AG20443 (cell line): ENCODE results near the gene TTC23.
"Not testable (repeated sequence)": the region's sequence is repeated elsewhere in the genome, so short reads cannot be mapped to it uniquely, and the experiment has no call there.

Experiments
- DNase-seq: peaks from one replicate; pipeline ENCODE4 v3.0.0; 2012; ENCODE audit warnings: low spot score, mixed read lengths

The TTC23 gene

GRCh38 chr15:99192181-99192580 is 57.2 kb downstream of the TTC23 start:
- DNase-seq, result not testable (repeated sequence)

GRCh38 chr15:99187936-99188335 is 61.4 kb downstream of the TTC23 start:
- no peak for DNase-seq

DNA sequence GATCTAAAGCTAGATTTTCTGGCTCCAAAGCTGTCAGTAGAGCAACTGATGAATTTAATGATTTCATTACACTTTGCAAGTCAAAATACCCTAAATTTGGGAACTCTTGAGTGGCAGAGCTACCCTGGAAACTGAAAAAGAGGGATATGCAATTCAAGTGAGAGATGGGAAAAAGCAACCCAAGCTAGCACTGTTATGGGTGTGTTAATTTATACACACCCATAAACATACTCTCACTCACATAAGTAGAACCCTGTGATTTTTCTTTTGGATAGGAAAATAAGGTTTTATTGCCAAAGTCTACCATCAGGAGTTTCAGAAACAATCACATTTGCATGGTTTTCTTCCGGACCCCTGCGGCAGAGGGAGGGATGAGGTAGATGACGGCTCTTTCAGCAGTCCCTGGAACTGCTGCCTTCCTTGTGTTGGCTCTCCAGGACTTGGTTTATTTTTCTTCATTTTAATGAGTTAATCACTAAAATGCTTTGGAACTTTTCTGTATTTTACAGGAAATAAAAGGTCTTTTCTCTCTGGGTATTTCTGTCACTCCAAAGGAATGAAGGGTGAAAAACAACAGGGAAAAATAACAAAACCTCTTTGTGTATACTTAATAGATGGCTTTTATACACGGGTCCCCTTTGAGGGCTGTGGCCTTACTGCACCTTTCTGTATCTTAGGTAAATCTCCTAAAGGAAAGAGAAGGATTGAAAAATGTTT is 63.8 kb downstream of the TTC23 start:
- no peak for DNase-seq

- no peak for DNase-seq
Observed at GRCh38 chr15:99182791-99183190, 66.6 kb downstream of the TTC23 start.

DNA sequence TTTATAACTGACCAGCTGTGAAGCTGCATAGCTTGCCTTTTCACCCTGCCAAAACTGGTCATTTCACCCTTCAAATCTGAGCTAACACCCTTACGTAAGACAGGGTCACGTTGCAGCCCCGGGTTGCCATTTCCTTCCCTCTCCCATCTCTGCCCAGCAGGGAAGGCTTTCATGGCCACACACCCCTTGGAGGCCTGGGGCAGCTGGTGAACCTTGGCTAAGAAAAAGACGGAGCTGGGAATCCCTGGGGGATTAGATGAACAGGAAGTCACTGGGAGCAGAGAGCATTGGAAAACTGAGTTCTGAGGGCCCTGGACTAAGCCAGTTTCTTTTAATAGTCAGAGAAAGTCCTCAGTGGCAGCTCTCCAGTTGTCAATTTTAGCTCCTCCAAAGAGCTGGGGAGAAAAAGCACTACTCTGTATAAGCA is 67.8 kb downstream of the TTC23 start:
- no peak for DNase-seq

DNA sequence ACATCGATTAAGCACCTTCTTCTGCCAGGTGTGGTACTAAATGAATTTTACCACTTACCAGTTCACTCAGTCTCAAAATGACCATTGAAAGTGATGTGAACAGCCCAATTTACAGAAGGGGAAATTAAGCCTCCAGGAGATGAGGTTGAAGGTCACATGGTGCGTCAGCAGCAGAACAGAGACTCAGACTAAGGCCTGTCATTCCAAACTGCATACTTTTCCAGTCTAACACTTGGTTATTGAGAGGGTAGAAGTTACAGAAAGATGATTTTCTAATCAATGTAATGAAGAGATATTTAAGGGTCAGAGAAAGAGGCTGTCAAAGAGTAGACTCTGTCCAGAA is 68.4 kb downstream of the TTC23 start:
- no peak for DNase-seq

GRCh38 chr15:99180086-99180963 is 69.1 kb downstream of the TTC23 start:
- DNase-seq, result no peak

- no peak for DNase-seq
Observed at GRCh38 chr15:99177679-99178078, 71.7 kb downstream of the TTC23 start.

DNA sequence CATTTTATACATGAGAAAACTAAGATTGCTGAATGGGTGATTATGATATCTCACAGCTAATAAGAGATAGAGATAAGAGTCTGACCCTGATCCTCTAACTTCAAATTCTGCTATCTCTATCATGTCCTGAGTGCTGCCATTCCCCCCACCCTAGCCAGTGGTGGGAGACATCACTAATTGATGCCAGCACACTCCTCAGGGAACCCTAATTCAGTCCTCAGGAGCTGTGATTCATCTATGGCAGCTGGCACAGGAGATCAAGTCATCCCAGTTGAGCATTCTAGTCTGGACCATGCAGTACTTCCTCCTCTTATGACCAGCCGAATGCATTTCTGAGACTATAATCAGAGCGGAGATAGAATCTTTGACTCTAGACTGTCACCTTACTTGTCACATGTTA is 72.6 kb downstream of the TTC23 start:
- no peak for DNase-seq

GRCh38 chr15:99174567-99175395 is 74.6 kb downstream of the TTC23 start:
- no peak for DNase-seq

GRCh38 chr15:99172989-99173388 is 76.4 kb downstream of the TTC23 start:
- DNase-seq, result no peak

DNA sequence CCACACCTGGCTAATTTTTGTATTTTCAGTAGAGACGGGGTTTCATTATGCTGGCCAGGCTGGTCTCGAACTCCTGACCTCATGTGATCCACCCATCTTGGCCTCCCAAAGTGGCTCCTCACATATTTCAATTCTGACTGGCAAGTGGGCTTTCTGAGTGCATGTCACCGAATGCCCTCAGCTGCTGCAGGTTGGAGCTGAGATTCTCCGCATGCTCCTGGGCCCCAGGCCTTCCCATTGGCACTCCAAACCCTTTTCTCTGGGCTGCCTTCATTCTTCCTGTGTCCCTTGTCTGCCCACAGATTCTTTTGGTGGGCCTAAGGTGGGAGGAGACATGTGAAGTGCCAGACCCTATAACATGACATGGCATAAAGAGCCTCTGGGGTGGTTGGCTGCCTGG is 77.2 kb downstream of the TTC23 start:
- no peak for DNase-seq

GRCh38 chr15:99170476-99171065 is 78.8 kb downstream of the TTC23 start:
- no peak for DNase-seq

- DNase-seq, result peak; percentile 73
Observed at GRCh38 chr15:99169769-99170311, 79.5 kb downstream of the TTC23 start.

- DNase-seq, result no peak
Observed at GRCh38 chr15:99168601-99169580, 80.5 kb downstream of the TTC23 start.

DNA sequence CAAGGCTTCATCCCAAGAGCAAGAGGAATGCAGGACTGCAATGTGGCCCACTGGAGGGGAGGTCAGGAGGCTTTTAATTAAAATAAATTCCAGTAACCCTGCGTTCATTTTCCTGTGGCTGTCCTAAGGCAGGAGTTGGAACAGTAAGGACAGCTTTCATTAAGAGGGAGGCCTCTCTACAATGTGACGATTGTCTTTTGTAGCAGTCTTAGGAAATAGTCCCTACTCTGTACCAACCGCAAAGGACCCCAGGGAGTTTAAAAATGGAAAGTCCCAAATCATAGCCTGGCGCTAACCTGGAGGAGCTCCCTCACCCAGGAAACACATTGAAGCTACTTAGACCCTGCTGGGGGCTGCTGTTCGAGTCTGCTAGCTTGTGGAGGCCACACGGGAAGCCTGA is 81.7 kb downstream of the TTC23 start:
- DNase-seq, result no peak

DNA sequence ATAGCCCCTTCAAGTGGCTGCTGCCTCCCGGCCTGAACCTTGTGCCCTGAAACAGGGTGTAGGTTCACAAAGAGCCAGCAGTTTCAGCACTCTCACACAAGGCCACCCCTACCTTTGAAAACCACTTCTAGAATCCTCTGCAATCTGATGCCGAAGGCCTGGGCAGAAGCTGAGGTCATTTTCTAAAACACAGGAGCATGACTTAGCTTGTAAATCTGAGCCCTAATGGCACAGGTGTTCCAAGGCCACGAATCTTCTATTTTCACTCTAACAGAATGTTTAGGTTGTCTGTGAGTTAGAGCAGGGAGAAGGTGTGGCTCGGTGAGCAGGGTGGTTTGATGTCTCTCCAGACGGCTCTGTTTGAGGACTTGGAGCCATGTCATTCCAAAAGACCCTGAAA is 82.2 kb downstream of the TTC23 start:
- no peak for DNase-seq

DNA sequence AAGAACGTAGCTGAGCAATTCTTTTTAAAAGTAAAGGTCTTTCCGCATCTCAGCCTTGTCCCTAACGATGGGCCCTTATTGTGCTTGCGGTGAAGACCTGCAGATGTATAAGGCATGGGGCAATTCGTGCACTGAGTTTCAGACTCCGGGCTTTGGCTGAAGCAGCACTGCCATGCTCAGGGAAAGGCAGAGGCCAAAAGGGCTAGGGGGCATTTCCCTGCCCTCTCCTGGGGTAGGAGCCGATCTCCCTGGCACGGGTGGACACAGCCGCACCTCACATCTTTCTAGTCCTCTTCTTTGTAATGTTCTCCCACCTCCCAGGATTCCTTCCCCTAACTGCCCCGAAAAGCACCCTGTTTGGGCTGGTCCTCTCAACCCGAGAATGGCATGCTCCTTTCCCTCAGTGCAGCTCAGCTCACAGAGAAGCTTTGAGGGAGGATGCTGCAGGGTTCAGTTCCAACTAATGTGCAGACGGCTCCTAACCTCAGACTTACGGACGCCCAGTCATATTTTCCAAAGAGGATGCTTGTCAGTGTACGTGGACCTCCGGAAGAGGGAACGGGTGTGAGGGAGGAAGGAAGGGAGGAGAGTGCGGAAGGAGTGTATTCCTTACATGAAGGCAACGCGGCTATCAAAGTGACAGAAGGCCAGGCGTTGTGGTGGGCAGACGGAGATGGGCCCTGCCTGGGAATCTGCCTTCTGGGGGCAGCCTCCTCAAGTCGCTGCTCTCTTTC is 83.3 kb downstream of the TTC23 start:
- DNase-seq, result no peak

DNA sequence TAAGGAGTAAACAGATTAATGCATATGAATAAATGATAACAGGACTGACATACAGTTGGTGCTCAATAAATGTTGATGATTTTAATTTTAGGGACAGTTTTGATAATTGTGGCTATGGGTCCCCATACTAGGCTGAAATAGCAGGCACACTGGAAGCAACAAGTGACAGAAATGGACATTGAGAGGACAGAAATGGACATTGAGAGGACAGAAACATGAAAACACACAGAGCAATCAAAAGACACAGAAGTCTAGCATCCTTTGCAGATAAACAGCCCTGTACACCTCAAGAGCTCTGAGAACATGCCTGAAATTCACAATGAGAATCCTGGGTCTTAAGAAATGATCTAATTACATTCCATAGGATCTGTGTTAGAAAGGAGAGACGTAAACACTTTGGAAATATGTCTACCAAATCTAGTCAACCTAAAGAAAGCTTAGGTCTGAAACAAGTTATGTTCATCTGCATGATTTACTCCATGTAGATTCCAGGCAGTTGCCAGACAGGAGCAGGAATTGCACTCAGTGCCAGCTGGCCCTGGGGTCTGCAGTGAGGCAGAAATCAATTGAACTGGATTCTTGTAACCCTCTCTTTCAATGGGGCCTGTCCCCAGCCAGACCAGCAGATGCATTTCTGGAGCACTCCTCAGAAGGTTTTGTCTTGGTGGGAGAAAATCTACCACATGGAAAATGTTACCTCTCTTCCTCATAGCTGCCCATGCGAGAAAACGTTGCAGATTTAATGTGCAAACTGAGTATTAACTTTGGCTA is 84.2 kb downstream of the TTC23 start:
- DNase-seq, result no peak
